ENCODE measurements around the gene RAPH1.
"Not testable (repeated sequence)": the region's sequence is repeated elsewhere in the genome, so short reads cannot be mapped to it uniquely, and the experiment has no call there.

RAPH1 gene

DNA sequence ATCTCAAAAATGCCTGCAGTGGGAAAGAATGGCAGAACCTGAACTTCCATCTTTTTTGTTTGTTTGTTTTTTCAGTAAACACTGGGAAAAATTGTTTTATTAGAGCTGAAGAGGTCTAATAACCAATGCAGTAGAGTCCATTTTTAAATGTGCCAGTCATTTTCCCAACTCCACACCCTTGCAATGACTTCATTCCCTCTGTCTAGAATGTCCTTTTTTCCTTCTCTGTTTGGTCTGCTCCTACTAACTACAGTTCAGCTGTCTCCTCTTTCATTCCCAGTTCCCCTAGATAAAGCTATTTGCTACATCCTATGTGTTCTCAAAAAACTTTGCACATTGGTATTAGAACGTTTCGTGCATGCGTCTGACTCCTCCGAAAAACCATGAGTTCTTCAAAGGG lies 9.3 kb upstream of the RAPH1 start:
- DNase-seq (ENCODE audit: low read depth), result no peak

DNA sequence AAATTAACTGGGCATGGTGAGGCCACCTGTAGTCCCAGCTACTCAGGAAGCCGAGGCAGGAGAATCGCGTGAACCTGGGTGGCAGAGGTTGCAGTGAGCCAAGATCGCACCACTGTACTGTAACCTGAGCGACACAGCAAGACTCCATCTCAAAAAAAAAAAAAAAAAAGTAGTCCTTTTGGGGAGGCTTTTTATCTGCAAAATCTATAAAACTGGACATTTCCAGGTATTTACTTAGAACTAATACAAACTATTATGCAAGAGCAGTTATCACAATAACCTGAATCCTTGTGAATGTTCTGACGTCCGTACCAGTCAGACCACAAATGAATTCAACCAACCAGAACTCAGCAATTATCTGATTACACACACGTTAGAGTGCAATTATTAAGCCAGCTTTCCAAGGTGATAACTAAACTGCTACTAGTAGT lies 8.8 kb upstream of the RAPH1 start:
- DNase-seq (ENCODE audit: low read depth), result no peak

DNA sequence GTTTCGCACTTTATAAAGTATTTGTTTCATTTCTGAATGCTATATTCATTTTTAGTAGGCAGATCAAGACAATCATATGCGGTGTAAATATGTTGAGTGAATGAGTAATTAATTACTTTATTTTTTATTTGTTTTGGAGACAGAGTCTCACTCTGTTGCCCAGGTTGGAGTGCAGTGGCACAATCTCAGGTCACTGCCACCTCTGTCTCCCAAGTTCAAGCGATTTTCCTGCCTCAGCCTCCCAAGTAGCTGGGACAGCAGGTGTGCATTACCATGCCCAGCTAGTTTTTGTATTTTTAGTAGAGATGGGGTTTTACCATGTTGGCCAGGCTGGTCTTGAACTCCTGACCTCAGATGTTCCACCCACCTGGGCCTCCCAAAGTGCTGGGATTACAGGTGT lies 5.5 kb upstream of the RAPH1 start:
- not testable (repeated sequence) for DNase-seq (ENCODE audit: low read depth)

DNA sequence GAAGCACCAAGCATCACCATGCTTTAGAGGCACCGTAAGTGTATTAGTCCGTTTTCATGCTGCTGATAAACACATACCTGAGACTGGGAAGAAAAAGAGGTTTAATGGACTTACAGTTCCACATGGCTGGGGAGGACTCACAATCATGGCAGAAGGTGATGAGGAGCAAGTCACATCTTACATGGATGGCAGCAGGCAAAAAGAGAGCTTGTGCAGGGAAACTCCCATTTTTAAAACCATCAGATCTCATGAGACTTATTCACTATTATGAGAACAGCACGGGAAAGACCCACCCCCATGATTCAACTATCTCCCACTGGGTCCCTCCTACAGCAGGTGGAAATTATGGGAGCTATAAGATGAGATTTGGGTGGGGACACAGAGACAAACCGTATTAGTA lies 3.1 kb upstream of the RAPH1 start:
- DNase-seq (ENCODE audit: low read depth), result not testable (repeated sequence)

DNA sequence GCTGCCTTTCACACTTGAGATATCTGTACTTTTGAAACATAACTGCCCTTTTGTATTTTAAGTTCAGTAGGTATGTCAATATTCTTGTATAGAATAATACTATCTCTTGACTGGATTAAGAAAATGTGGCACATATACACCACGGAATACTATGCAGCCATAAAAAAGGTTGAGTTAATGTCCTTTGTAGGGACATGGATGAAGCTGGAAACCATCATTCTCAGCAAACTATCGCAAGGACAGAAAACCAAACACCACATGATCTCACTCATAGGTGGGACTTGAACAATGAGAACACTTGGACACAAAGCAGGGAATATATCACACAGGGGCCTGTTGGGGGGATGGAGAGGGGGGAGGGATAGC lies 1.5 kb upstream of the RAPH1 start:
- not testable (repeated sequence) for DNase-seq (ENCODE audit: low read depth)

DNA sequence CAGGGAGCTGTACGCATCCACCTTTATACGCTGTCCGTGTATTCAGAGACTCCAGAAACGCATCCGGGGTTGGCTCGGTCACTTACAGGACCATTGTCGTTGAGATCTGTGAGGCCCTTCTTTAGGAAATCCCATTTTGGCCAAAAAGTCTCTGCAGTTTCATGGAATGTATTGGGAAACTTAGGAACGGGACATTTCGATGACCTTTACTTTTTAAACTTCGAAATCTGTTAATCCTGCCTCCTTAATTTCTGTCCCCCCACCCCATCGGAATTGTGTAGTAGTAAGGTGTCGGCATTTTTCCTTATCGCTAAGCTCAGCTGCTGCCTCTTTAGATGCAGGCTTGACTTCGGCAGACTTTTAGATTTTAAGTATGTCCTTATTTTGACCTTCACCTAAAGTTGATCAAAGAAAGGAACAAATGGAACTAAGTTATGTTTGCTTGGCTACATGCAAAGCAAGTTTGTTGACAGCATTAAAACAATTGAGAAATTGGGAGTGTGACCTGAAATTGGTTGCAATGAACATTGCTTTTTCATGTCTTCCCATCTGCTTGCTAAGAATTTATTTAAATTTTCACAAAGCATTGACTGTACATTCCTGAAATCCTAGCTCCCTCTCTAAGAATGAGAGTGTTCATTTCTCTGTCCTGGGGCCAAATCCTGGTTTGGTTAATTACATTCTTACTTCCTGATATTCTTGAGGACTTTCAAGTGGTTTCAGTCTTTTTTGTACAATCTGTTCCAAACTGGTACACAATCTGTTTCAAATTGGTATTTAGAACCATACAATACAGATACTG lies 884 bp upstream of the RAPH1 start:
- DNase-seq (ENCODE audit: low read depth), result no peak

DNA sequence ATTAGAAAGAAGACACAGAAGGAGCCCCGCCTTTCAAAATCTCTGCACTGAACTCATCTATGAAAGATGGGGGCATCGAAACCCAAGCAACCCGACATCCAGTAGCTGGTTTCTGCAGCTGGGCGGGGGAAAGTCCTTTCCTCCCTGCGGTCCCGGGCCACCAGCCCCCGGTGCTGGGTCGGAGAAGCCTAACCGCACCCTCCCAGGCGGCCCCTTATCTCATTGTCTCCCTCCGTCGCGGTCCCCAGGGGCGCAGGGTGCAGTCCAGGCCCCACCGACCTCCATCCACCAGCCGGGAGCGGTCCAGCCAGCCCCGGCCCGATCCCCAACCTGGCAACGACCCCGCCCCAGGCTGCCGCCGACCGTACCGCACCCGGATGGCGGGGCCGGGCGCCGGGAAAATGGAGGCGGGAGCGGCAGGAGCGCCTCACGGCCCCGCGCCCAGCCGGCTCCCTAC lies 452 bp downstream of the RAPH1 start:
- DNase-seq (ENCODE audit: low read depth), result peak; percentile 32

DNA sequence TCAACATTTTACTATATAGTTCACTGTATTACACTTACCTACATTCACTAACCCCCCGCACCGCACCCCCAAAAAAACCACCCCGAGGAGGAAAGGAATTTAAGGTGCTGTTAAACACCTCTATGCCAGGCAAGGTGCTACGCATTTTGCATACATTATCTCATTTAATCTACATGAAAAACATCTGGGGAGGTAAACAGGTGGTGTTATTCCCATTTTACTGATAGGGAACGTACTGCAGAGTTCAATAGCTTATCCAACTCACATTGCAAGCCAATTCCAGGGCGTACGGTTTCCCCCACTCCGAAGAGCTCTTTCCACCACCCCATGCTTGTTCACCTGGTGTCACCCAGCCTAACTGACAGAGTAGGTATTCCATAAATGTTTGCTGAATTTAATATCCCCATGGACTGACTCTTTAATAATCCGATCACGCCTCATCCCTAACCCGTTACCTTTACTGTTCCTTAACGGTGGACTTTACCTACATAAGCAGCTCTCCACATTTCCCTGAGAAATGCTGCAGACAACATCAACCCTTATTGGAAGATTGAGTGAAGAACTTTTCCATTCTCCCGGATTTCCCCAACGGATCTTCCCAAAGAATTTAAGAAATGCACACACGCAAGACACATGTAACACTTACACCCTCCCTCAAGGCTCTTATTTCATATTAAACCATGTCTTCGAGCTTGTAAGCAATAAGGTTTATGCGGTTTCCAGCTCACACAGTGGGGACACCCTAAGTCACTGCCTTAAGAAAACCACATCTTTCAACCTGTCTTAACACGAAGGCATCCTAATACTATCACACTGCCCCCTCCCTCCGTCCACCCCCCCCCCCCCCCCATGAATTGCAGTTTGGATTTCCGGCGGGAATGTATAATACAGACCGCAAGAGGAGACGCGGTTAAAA lies 1.2 kb downstream of the RAPH1 start:
- peak; percentile 8 for DNase-seq (ENCODE audit: low read depth)

DNA sequence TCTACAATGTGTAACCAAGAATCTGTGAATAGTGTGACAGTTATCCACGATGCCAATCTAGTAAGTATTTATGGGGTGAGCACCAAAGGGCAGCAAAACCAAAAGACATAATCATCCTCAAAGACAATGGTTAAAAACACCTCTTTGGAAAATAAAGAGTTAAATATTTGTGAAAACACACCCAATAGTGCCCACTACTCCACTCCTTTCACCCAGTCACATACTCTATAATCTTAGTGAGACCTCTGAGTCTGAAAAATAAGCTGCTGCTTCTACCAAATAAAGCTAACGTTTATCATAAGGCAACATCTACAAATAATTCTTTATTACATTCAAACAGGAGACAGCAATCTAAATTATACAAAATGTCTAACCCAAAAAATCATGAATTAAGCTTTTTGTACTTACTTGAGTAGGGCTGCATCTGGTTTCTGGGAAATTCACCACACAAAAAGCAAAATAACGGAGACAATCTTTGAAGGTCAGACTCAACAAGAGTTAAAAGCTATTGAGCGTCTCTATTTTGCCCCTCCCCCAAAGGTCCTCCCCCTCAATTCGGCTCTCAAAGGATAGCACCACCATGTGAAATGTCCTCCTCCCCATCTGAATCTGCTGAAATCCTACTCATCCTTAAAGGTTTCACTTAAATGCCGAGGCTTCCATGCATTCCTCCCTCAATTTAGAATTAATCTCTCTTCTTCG lies 2.0 kb downstream of the RAPH1 start:
- DNase-seq (ENCODE audit: low read depth), result no peak

DNA sequence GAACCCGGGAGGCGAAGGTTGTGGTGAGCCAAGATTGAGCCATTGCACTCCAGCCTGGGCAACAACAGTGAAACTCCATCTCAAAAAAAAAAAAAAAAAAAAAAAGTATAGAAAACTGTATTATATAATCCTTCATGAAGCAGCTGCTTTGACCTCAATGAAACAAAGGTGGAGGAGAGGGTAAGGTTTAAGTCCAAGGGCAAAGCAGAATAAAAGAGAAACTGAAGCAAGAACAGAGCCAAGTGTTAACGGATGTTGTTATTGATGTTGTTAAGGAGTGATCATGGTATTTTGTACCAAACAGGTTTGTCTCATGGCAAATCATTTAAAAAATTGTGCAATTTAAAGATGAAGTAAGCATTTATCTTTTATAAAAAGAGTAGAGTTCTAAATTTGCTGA lies 7.4 kb downstream of the RAPH1 start:
- DNase-seq (ENCODE audit: low read depth), result no peak

DNA sequence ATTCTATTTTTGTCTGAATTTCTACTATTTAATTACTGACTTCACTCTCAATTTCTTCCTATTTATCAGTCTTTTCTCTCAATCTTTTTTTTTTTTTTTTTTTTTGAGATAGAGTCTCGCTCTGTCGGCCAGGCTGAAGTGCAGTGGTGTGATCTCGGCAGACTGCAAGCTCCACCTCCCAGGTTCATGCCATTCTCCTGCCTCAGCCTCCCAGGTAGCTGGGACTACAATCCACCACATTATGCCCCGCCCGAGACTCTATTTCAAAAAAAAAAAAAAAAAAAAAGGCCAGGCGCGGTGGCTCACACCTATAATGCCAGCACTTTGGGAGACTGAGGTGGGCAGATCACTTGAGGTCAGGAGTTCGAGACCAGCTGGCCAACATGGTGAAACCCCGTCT lies 21.8 kb downstream of the RAPH1 start:
- not testable (repeated sequence) for DNase-seq (ENCODE audit: low read depth)

DNA sequence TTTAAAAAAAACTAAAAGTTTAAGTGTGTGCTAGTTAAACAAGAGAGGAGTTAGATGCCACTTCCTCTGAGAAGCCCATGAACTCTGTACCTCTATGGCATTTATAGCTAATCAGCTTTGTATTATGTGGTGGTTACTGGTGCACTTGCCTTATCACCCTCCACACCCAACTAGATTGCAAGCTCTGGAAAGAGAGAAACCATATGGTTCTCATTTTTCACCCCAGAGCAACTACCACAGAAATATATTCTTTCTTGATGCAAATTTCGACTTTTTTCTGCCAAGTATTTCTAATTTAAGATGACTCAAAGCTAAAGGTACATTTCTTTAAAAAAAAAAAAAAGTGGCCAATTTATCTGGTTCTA lies 24.2 kb downstream of the RAPH1 start:
- DNase-seq (ENCODE audit: low read depth), result no peak

DNA sequence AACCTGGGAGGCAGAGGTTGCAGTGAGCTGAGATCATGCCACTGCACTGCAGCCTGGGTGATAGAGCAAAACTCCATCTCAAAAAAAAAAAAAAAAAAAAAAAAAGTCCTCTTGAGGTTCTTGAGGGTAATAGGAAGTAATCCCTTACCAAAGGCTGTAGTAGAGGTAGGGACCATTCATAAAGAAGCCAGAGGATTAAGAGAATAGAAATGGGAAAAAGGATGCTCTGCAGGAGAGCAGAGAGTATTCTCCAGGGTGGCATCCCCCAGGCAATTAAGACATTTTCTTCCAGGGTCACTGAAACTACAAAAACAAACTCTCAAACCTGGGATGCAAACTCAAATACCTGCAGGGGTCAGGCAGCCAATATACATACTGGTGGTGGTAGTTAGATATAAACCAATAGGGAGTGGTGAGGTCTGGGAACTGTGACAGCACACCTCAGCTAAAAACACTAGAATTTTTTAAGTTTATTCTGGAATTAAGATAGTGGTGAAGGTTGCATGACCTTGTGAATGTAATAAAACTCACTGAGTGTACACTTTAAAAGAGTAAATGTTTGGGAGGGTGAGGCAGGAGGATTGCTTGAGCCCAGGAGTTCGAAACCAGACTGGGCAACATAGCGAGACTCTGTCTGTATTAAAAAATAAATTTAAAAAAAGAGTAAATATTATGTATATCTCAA lies 24.7 kb downstream of the RAPH1 start:
- DNase-seq (ENCODE audit: low read depth), result no peak

DNA sequence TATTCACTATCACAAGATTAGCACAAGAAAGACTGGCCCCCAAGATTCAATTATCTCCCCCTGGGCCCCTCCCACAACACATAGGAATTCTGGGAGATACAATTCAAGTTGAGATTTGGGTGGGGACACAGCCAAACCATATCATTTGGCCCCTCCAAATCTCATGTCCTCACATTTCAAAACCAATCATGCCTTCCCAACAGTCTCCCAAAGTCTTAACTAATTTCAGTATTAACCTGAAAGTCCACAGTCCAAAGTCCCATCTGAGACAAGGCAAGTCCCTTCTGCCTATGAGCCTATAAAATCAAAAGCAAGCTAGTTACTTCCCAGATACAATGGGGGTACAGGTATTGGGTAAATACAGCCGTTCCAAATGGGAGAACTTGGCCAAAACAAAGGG lies 31.6 kb downstream of the RAPH1 start:
- DNase-seq (ENCODE audit: low read depth), result not testable (repeated sequence)

DNA sequence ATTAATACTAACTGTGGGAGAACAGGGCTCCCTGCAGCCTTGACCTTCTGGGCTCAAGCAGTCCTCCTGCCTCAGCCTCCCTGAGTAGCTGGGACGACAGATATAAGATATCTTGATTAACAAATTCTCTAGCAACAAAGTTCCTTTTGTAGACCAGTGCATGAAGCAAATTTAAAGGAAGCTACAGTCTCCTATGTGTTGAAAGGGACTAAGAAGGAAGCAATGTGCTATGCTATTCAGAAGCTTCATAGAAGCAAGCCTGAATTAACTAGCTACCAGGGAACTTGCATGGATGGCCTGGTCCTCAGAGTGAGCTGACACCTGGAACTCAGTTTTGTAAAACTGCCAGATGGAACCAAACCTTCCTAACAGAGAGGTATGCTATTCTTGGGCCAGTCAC lies 33.2 kb downstream of the RAPH1 start:
- no peak for DNase-seq (ENCODE audit: low read depth)

DNA sequence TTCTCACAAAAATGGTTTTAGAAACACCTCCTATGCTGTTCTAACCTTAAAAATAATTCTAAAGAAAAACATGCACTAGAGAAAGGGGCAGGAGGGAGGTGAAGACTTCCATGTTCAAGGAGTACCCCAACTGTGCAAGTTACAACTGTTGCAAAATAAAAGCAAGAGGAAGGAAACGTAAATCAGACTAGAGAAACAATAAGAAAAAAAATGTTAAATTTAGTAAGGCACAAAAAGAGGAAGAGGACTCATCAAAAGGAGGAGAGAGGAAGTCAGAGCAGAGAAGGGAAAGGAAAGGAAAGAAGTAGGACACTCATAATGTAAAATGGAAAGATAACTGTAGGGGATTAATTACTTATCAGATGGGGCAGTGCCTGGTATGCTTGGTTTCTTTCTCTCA lies 34.1 kb downstream of the RAPH1 start:
- no peak for DNase-seq (ENCODE audit: low read depth)

DNA sequence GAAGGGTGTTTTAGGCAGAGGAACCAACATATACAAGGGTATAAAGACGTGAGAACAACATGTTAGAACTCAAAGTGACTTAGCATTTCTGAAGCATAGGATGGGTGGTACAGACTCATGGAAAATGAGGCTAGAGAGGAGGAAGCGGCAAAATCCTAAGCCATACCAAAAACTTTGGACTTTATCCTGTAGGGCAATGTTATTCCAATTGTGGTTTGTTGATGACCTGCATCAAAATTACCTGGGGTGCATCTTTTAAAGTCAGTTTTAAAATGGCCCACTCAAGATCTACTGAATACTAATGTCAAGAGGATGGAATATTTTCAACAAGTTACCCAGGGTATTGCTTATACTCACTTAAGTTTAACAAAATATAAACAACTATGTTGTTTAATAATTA lies 34.8 kb downstream of the RAPH1 start:
- no peak for DNase-seq (ENCODE audit: low read depth)

DNA sequence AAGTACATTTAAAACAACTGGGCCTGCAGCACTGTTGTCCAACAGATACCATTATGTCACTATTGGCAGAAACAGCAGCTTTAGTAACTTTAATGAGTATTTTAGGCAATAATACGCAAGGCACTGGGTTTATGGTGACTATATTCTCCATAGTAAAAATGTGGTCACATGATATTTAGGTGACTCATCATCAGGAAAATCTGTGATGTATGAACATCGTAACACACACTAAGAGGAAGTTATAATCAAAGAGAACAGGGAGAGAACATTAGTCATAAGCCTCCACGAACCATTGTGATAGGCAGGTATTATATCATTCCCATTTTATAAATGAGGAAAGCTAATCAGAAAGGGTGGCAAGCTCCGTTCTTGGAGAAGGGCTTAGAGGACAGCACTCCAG lies 36.9 kb downstream of the RAPH1 start:
- no peak for DNase-seq (ENCODE audit: low read depth)

DNA sequence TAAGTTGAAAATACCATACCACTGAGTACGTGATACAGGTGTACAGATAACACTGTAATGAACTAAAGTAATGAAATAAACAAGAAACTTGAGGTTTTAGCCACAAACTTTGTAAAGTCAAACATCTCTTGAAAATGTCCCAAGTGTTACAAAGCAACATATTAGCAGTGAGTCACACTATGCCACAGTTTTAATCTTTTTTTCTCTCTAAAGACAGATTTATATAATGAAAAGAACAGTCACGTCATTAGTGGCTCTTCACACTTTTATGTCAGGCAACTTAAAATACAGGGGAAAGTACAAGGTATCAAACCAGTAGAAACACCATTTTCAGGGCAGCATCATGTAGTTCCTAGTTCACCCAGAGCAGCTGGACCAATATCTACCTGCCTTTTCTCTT lies 42.1 kb downstream of the RAPH1 start:
- DNase-seq (ENCODE audit: low read depth), result no peak

DNA sequence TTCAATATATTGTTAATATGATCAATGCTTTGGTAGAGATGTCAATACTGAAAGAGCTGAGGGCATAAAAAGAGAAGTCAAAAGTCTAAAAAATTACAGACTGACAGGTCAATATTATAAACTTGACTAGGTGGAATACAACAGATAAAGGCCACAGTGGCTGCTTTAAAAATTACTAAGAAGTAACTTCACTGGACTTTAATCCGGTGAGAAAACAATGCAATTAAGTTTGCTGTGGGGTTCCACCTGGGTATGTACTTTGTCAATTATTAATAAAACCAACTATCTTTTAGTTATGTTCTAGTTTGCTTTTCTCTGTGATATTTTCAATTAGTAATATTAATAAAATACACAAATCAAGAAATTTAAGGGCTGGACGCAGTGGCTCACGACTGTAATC lies 44.7 kb downstream of the RAPH1 start:
- DNase-seq (ENCODE audit: low read depth), result no peak

DNA sequence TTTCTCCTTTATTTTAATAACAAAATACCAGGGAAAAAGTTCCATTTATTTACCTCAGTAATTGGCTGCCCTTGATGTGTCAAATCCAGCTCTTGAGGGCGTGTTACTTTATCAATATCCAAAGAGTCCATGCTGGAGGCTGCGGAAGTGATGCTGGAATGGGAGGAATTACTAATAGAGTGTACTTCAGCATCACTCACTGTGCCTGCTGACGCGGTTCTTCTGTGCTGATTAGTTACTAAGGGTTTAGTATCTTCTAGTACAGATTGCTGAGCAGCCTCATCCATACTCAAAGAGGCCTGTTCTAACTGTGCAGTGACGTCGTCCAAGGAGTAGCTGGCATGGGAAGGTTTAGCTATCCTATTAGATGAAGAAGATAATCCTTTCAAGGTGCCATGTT lies 45.6 kb downstream of the RAPH1 start:
- DNase-seq (ENCODE audit: low read depth), result no peak
